CD14-positive monocyte (primary cell): ENCODE results near the gene TMEM95. TPM values are rescaled to one million over a fixed set of nuclear protein-coding genes. Genes with fewer than 3 reads are reported as not detected.

Experiments
- DNase-seq, 3 donors: peaks; one replicate each; pipeline ENCODE4 v3.0.0-alpha.2; 2011 to 2022
- H2AFZ ChIP-seq: 2 replicates; pipeline ENCODE4 v1.6.0; 2012; ENCODE audit warnings: mild to moderate bottlenecking, low read depth, low read length, inconsistent platforms; ENCODE audit not compliant: insufficient read depth, poor library complexity, severe bottlenecking
- H3K27ac ChIP-seq, 2 donors: 1 replicate in 1 of 2; 2 replicates in 1 of 2; pipeline ENCODE4 v1.5.1; 2012 to 2013; ENCODE audit warnings: low read length in 2 of 2, control low read depth in 1 of 2, inconsistent platforms in 1 of 2, low read depth in 1 of 2, mild to moderate bottlenecking in 1 of 2
- H3K27me3 ChIP-seq, 2 donors: one replicate each; pipeline versions ENCODE4 v1.6.0 to v1.6.1; 2011 to 2013; ENCODE audit warnings: low read length in 2 of 2; ENCODE audit not compliant: control insufficient read depth in 2 of 2, insufficient read depth in 2 of 2
- H3K36me3 ChIP-seq, 2 donors: replicated peaks in 1 of 2; 1 replicate in 1 of 2; 2 replicates in 1 of 2; pipeline versions ENCODE4 v1.5.1 to v1.6.1; 2012 to 2013; ENCODE audit warnings: low read length in 2 of 2, control low read depth in 1 of 2, inconsistent platforms in 1 of 2, mild to moderate bottlenecking in 1 of 2; ENCODE audit not compliant: insufficient read depth in 2 of 2, control insufficient read depth in 1 of 2
- H3K4me1 ChIP-seq, 2 donors: 1 replicate in 1 of 2; 2 replicates in 1 of 2; pipeline versions ENCODE4 v1.5.1 to v1.6.1; 2012 to 2013; ENCODE audit warnings: low read length in 2 of 2, control low read depth in 1 of 2, inconsistent platforms in 1 of 2, mild to moderate bottlenecking in 1 of 2, moderate library complexity in 1 of 2; ENCODE audit not compliant: insufficient read depth in 2 of 2, control insufficient read depth in 1 of 2
- H3K4me2 ChIP-seq: replicated peaks from 2 replicates; pipeline ENCODE3; 2012; ENCODE audit warnings: low read length, moderate library complexity, mild to moderate bottlenecking; ENCODE audit not compliant: poor library complexity, severe bottlenecking; ENCODE audit errors: extremely low read depth
- H3K4me3 ChIP-seq, 3 experiments: fragments of 200-600 bp in 1 of 3; sonication (generic) in 1 of 3; replicated peaks in 1 of 3; 1 replicate in 2 of 3; 2 replicates in 1 of 3; pipeline ENCODE4 v1.5.1; 2011 to 2013; ENCODE audit warnings: low read length in 3 of 3, mild to moderate bottlenecking in 3 of 3, control low read depth in 2 of 3, low read depth in 2 of 3, inconsistent platforms in 1 of 3, moderate library complexity in 1 of 3
- H3K79me2 ChIP-seq: 2 replicates; pipeline ENCODE4 v1.6.0; 2012; ENCODE audit warnings: mild to moderate bottlenecking, control low read depth, inconsistent platforms, low read length, moderate library complexity; ENCODE audit not compliant: insufficient read depth
- H3K9ac ChIP-seq: 2 replicates; pipeline ENCODE4 v1.6.0; 2017; ENCODE audit warnings: low read length, mild to moderate bottlenecking; ENCODE audit not compliant: insufficient read depth, poor library complexity, severe bottlenecking
- H3K9me3 ChIP-seq, 2 donors: replicated peaks in 1 of 2; 1 replicate in 1 of 2; 2 replicates in 1 of 2; pipeline versions ENCODE4 v1.5.1 to v1.6.1; 2012 to 2013; ENCODE audit warnings: low read length in 2 of 2, control low read depth in 1 of 2; ENCODE audit not compliant: control insufficient read depth in 1 of 2, insufficient read depth in 1 of 2
- H4K20me1 ChIP-seq: 2 replicates; pipeline ENCODE4 v1.6.0; 2012; ENCODE audit warnings: mild to moderate bottlenecking, low read length, control low read depth, moderate library complexity; ENCODE audit not compliant: insufficient read depth
- H3K27ac Mint-ChIP-seq, 7 donors: one replicate each; pipeline ENCODE4 v1.8.0; 2020; ENCODE audit warnings: mild to moderate bottlenecking in 7 of 7, mixed read lengths in 7 of 7, moderate library complexity in 6 of 7, inconsistent platforms in 2 of 7
- H3K27me3 Mint-ChIP-seq, 3 donors: one replicate each; pipeline ENCODE4 v1.8.0; 2021 to 2022; ENCODE audit warnings: low read depth in 3 of 3, mild to moderate bottlenecking in 3 of 3, mixed read lengths in 3 of 3, moderate library complexity in 3 of 3, inconsistent platforms in 1 of 3
- H3K36me3 Mint-ChIP-seq, 2 donors: one replicate each; pipeline ENCODE4 v1.8.0; 2020; ENCODE audit warnings: mixed read lengths in 2 of 2, inconsistent platforms in 1 of 2, mild to moderate bottlenecking in 1 of 2
- H3K4me1 Mint-ChIP-seq: one replicate; pipeline ENCODE4 v1.8.0; 2020; ENCODE audit warnings: mild to moderate bottlenecking, mixed read lengths
- H3K4me3 Mint-ChIP-seq, 2 donors: one replicate each; pipeline ENCODE4 v1.8.0; 2020; ENCODE audit warnings: mild to moderate bottlenecking in 2 of 2, mixed read lengths in 2 of 2, moderate library complexity in 1 of 2
- H3K9me3 Mint-ChIP-seq, 7 donors: one replicate each; pipeline ENCODE4 v1.8.0; 2020 to 2022; ENCODE audit warnings: mixed read lengths in 7 of 7, mild to moderate bottlenecking in 6 of 7, moderate library complexity in 6 of 7, inconsistent platforms in 2 of 7
- CTCF ChIP-seq: fragments of 200-600 bp; IDR thresholded peaks from one replicate; pipeline ENCODE4 v1.8.0; 2022; ENCODE audit warnings: antibody characterized with exemption, mild to moderate bottlenecking
- whole genome bisulfite sequencing: methylation state at CpG from one replicate; pipeline ENCODE4 v1.1.5; 2013; ENCODE audit warnings: missing lambda C conversion rate; ENCODE audit not compliant: insufficient coverage; 5-methylcytosine and 5-hydroxymethylcytosine counted together
- intact Hi-C, 2 donors: fragments of 100-400 bp; cut with micrococcal nuclease; formaldehyde crosslinking; loops; one replicate each; pipeline versions ENCODE4 v1.15.0 to v1.15.1; 2023
- polyA plus RNA-seq, 3 donors: library from polyadenylated mRNA; depleted of rRNA in 1 of 3; unstranded in 2 of 3; stranded (reverse) in 1 of 3; fragments of 300-500 nt in 2 of 3; fragments of >200 nt in 1 of 3; fragmentation: Illumina TruSeq in 2 of 3; gene quantifications; 1 replicate in 2 of 3; 2 replicates in 1 of 3; pipeline ENCODE4 v1.2.3, GENCODE V29; 2012 to 2021

TMEM95 gene
- polyA plus RNA-seq, 3 donors, result not detected

GRCh38 chr17:7315570-7316235 is 39.3 kb upstream of the TMEM95 start:
- DNase-seq, result no peak
- Histone ChIP-seq H3K9me3 (no peaks in the 10 kb centered on the region), H3K36me3 (peaks cover 60 to 65% of the 10 kb centered on the region in 2 donors), H2AFZ (peak overlapping the region; percentile 92), H4K20me1 (peaks cover 34% of the 10 kb centered on the region), H3K4me2 (peak overlapping the region; percentile 97), H3K4me3 (peak overlapping the region; percentile 58 to 91 (median 77)), H3K4me1 (peaks cover 23 to 28% of the 10 kb centered on the region in 2 donors), H3K27ac (peak overlapping the region; percentile 77 to 93), H3K79me2 (peaks cover 42% of the 10 kb centered on the region), H3K9ac (peak overlapping the region; percentile 78), H3K27me3 (no peaks in the 10 kb centered on the region)
- Mint-ChIP-seq H3K4me1 (peaks cover 31% of the 10 kb centered on the region), H3K4me3 (peak overlapping the region; percentile 77 to 83), H3K27me3 (no peaks in the 10 kb centered on the region), H3K36me3 (peaks cover 46 to 77% of the 10 kb centered on the region in 2 donors), H3K9me3 (no peaks in the 10 kb centered on the region), H3K27ac (peak overlapping the region; percentile 86 to 95 (median 91))
- intact Hi-C loops, result no loop called here
- WGBS, result 13% methylated on average over 10 of the region's 30 CpGs
- no peak for TF ChIP-seq CTCF

GRCh38 chr17:7317161-7317803 is 37.7 kb upstream of the TMEM95 start:
- Histone ChIP-seq H3K36me3 (peaks cover 61 to 66% of the 10 kb centered on the region in 2 donors), H3K27me3 (no peaks in the 10 kb centered on the region), H3K27ac (peak overlapping the region in 1 of 2 donors; percentile 18), H3K4me3 (no peak overlapping the region), H3K4me2 (no peak overlapping the region), H3K79me2 (peaks cover 30% of the 10 kb centered on the region), H2AFZ (no peak overlapping the region), H3K9me3 (no peaks in the 10 kb centered on the region), H3K9ac (no peak overlapping the region), H4K20me1 (peaks cover 20% of the 10 kb centered on the region), H3K4me1 (peaks cover 23 to 28% of the 10 kb centered on the region in 2 donors)
- 94% methylated on average over 11 of the region's 16 CpGs for WGBS
- no peak for DNase-seq
- no peak for TF ChIP-seq CTCF
- Mint-ChIP-seq H3K4me1 (peaks cover 30% of the 10 kb centered on the region), H3K36me3 (peaks cover 49 to 77% of the 10 kb centered on the region in 2 donors), H3K4me3 (no peak overlapping the region), H3K9me3 (no peaks in the 10 kb centered on the region), H3K27me3 (no peaks in the 10 kb centered on the region), H3K27ac (peak overlapping the region in 5 of 7 donors; percentile 36 to 68 (median 43))
- intact Hi-C loops, result no loop called here
